HL-60 (cell line): ENCODE measurements around the gene SRSF2.
"Not testable (repeated sequence)": the region's sequence is repeated elsewhere in the genome, so short reads cannot be mapped to it uniquely, and the experiment has no call there.

Experiments
- DNase-seq, 2 experiments: peaks; one replicate each; pipeline ENCODE4 v3.0.0-alpha.2; 2010 to 2020; ENCODE audit warnings: low read depth in 1 of 2, low spot score in 1 of 2
- H3K27ac ChIP-seq: fragments of 250-450 bp; sonication (Bioruptor Pico); replicated peaks from 2 replicates; pipeline ENCODE4 v1.5.1; 2020; ENCODE audit warnings: mild to moderate bottlenecking, moderate library complexity
- H3K27me3 ChIP-seq: fragments of 250-450 bp; sonication (Bioruptor Pico); 2 replicates; pipeline ENCODE4 v1.5.1; 2021; ENCODE audit warnings: mild to moderate bottlenecking, moderate library complexity; ENCODE audit not compliant: insufficient read depth, poor library complexity, severe bottlenecking
- H3K4me3 ChIP-seq: replicated peaks from 2 replicates; pipeline ENCODE4 v1.5.1; 2011; ENCODE audit warnings: mild to moderate bottlenecking, control low read depth, low read length; ENCODE audit not compliant: insufficient read depth
- CTCF ChIP-seq: IDR thresholded peaks from one replicate; pipeline ENCODE4 v1.5.1; 2011; ENCODE audit warnings: low read length, control low read depth, inconsistent platforms; ENCODE audit not compliant: insufficient read depth
- GABPA ChIP-seq: IDR thresholded peaks from 2 replicates; pipeline ENCODE4 v1.6.1; 2012; ENCODE audit warnings: low read depth
- POLR2AphosphoS5 ChIP-seq: IDR thresholded peaks from 2 replicates; pipeline ENCODE4 v1.6.1; 2012; ENCODE audit warnings: low read depth
- REST ChIP-seq: IDR thresholded peaks from 2 replicates; pipeline ENCODE4 v1.6.1; 2012; ENCODE audit warnings: low read depth; ENCODE audit not compliant: insufficient replicate concordance
- SPI1 ChIP-seq: IDR thresholded peaks from 2 replicates; pipeline ENCODE4 v1.6.1; 2012; ENCODE audit warnings: low read depth, mild to moderate bottlenecking, borderline replicate concordance

Gene SRSF2

GRCh38 chr17:76747716-76748363 is 10.7 kb upstream of the SRSF2 start:
- TF ChIP-seq REST (no peak), CTCF (no peak), POLR2AphosphoS5 (no peak)
- DNase-seq, result no peak
- Histone ChIP-seq H3K4me3 (no peak overlapping the region), H3K27me3 (no peaks in the 10 kb centered on the region), H3K27ac (no peak overlapping the region)

- not testable (repeated sequence) for H3K4me3 ChIP-seq, H3K27ac ChIP-seq, H3K27me3 ChIP-seq, DNase-seq
Measured at GRCh38 chr17:76745785-76746184, 8.7 kb upstream of the SRSF2 start.

- H3K4me3 ChIP-seq, result no peak overlapping the region
- H3K27me3 ChIP-seq, result no peaks in the 10 kb centered on the region
- no peak for TF ChIP-seq SPI1
- TF ChIP-seq POLR2AphosphoS5, result no peak
- TF ChIP-seq GABPA, result no peak
- no peak for TF ChIP-seq CTCF
- TF ChIP-seq REST, result no peak
- no peak for DNase-seq
- no peak overlapping the region for H3K27ac ChIP-seq
Measured at GRCh38 chr17:76744747-76745146, 7.6 kb upstream of the SRSF2 start.

- DNase-seq, result no peak
- no peak overlapping the region for H3K27ac ChIP-seq
- TF ChIP-seq POLR2AphosphoS5 (no peak), SPI1 (no peak), REST (no peak), GABPA (no peak), CTCF (no peak)
- no peaks in the 10 kb centered on the region for H3K27me3 ChIP-seq
- H3K4me3 ChIP-seq, result no peak overlapping the region
Measured at GRCh38 chr17:76742958-76743357, 5.8 kb upstream of the SRSF2 start.
